ENCODE data around the gene METAP1. TPM values are rescaled to one million over a fixed set of nuclear protein-coding genes. Genes with fewer than 3 reads are reported as not detected.
"Not testable (repeated sequence)": the region's sequence is repeated elsewhere in the genome, so short reads cannot be mapped to it uniquely, and the experiment has no call there.

METAP1 gene
- total RNA-seq, 1 experiment from 2014 or later, result 60.8 TPM

GRCh38 chr4:98996056-98996764 lies 689 bp downstream of the METAP1 start:
- DNase-seq (ENCODE audit: extremely low read depth, low read depth), result no peak

DNA sequence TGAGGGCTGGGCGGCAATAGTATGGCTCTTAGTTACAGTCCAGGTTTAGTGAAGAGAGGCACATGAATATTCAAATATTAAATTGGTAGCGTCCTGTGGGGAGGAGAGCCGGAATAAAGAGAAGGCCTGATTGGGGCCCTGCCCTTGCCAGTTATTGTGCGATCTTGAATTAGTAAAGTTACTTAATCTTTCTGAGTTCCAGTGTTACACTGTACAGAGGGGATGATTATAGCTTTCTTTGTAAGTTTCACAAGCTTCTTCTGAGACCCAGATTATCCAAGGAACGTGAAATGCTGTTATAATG lies 1.2 kb downstream of the METAP1 start:
- DNase-seq (ENCODE audit: extremely low read depth, low read depth), result no peak

GRCh38 chr4:98997166-98997565 lies 1.6 kb downstream of the METAP1 start:
- DNase-seq (ENCODE audit: extremely low read depth, low read depth), result no peak

- DNase-seq (ENCODE audit: extremely low read depth, low read depth), result no peak
These were observed 3.0 kb downstream of the METAP1 start for GRCh38 chr4:98998551-98998950.

- DNase-seq (ENCODE audit: extremely low read depth, low read depth), result no peak
These were observed 6.8 kb downstream of the METAP1 start for GRCh38 chr4:99002279-99002678.

GRCh38 chr4:99008051-99008450 lies 12.5 kb downstream of the METAP1 start:
- DNase-seq (ENCODE audit: extremely low read depth, low read depth), result no peak

GRCh38 chr4:99011910-99012309 lies 16.4 kb downstream of the METAP1 start:
- no peak for DNase-seq (ENCODE audit: extremely low read depth, low read depth)

GRCh38 chr4:99013402-99013843 lies 17.9 kb downstream of the METAP1 start:
- DNase-seq (ENCODE audit: extremely low read depth, low read depth), result no peak

DNA sequence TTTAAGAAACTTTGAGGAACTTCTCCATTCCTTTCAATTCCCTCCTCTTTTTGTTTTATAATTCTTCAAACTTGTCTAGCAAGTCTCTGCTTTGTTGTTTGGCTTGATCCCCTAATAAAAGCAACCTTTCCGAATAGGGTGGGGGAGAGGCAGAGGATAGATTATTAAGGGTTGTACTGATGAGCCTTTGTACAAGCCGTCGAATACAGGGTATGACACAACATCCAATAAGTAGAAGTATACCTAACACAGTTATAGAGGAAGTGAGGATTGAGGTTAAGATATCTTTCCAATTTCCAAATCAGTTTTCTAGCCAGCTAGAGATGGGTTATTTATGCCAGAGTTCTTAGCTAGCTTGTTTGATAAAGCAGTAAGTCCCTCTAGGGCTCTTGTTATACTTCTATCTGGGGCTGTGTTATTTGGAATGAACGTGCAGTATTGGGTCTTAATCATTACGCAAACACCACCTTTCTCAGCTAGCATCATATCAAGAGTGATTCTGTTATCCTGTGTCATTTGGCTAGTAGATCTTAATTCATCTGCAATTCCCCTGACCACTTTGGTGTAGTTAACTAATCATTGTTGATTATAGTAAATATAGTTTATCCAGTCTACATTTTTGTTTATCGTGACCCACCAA lies 18.5 kb downstream of the METAP1 start:
- no peak for DNase-seq (ENCODE audit: extremely low read depth, low read depth)

DNA sequence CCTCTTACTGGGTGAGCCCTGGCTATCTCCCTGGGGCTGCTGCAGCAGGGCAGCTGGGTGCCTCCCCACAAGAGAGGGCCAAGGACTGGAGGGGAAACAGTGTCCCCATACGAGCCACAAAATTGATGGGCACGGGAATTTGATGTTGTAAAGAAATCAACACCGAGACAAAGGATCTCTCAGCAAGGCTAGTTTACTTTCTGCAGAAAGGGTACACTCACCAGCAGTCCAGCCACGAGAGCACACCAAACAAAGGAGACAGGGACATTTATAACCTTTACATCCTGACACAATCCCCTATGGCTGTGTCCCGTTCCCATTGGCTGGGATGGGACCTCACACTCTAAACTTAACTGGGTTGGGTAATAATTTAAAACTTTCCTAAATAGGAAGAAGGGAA lies 25.9 kb downstream of the METAP1 start:
- DNase-seq (ENCODE audit: extremely low read depth, low read depth), result no peak

- DNase-seq (ENCODE audit: extremely low read depth, low read depth), result no peak
These were observed 27.0 kb downstream of the METAP1 start for GRCh38 chr4:99022566-99022965.

- DNase-seq (ENCODE audit: extremely low read depth, low read depth), result not testable (repeated sequence)
These were observed 28.3 kb downstream of the METAP1 start for GRCh38 chr4:99023800-99024251.

- no peak for DNase-seq (ENCODE audit: extremely low read depth, low read depth)
These were observed 29.2 kb downstream of the METAP1 start for GRCh38 chr4:99024481-99025275.

- DNase-seq (ENCODE audit: extremely low read depth, low read depth), result no peak
These were observed 30.0 kb downstream of the METAP1 start for GRCh38 chr4:99025506-99025905.

GRCh38 chr4:99027304-99027703 lies 31.8 kb downstream of the METAP1 start:
- no peak for DNase-seq (ENCODE audit: extremely low read depth, low read depth)

GRCh38 chr4:99028187-99028586 lies 32.7 kb downstream of the METAP1 start:
- DNase-seq (ENCODE audit: extremely low read depth, low read depth), result no peak

- no peak for DNase-seq (ENCODE audit: extremely low read depth, low read depth)
These were observed 33.7 kb downstream of the METAP1 start for GRCh38 chr4:99029018-99029735.

DNA sequence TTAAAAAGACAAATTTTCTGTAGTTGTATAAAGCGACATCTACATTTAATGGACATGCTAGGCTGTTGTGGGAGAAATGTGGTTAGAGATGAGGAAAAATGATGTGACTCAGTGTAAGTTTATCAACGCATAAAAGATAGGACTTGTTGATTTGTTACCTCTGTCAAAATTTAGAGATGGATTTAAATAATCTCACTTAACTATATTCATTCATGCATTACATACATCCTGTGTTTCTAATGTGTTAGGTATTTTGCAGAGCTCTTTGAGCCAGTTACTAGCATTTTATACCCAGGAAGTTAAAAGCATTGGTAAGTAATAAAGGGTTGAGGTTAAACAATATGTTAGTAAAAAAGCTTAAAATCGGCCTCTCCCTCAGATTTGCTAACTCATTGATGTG lies 34.3 kb downstream of the METAP1 start:
- DNase-seq (ENCODE audit: extremely low read depth, low read depth), result no peak

DNA sequence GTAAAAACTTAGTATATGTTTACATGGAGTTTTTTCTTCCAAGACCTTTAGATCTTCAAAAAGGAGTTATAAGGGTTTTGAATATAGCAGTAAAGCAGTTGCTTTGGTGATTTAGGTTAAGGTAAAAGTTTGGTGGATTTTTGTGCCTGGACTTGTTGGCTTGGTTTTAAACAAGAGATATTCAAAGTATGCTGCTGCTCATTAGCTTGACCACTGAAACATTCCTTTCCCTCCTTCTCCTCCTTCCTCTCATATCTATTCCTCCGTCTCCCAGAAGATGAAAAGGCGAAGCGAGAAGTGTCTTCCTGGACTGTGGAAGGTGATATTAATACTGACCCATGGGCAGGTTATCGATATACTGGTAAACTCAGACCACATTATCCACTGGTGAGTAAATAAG lies 38.4 kb downstream of the METAP1 start:
- no peak for DNase-seq (ENCODE audit: extremely low read depth, low read depth)

- DNase-seq (ENCODE audit: extremely low read depth, low read depth), result no peak
These were observed 42.7 kb downstream of the METAP1 start for GRCh38 chr4:99038213-99038612.

- DNase-seq (ENCODE audit: extremely low read depth, low read depth), result no peak
These were observed 47.8 kb downstream of the METAP1 start for GRCh38 chr4:99043346-99043745.
